Keratinocyte (primary cell): ENCODE data around the gene BRD8.

Source experiments
- CTCF ChIP-seq, 3 experiments: IDR thresholded peaks in 1 of 3; conservative IDR thresholded peaks in 1 of 3; optimal IDR thresholded peaks in 1 of 3; 2 replicates in 2 of 3; 3 replicates in 1 of 3; pipeline versions ENCODE3 to v1.5.1; 2011; ENCODE audit warnings: low read length in 3 of 3, mild to moderate bottlenecking in 3 of 3, moderate library complexity in 2 of 3, control low read depth in 1 of 3, inconsistent platforms in 1 of 3; ENCODE audit not compliant: insufficient read depth in 2 of 3; ENCODE audit errors: extremely low read depth in 1 of 3
- EZH2 ChIP-seq: IDR thresholded peaks from one replicate; pipeline ENCODE4 v1.6.1; 2012; ENCODE audit warnings: inconsistent platforms, mild to moderate bottlenecking, low read length, moderate library complexity

DNA sequence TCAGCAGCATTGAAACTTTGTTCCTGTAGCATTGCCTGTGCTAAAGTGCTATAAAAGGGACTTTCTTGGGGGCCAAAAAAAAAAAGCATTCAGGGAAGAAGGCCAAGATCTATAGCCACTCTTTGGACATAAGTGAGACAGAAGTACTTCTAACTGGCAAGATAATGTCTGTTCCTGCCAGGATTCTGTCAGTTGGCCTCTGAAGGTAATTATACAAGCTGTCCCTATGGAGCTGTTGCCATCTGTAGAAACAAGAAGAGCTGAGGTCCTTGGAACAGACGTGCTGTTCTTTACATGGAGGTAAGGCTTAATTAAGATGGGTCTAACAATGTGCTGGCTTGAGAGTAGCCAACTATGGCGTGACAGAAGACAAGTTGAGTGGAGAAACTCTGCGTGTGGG, 10.2 kb upstream of the BRD8 start:
- TF ChIP-seq CTCF (optimal IDR thresholded peaks at IDR 0.05 in 1 of 3, IDR thresholded peaks at IDR 0.05 in 1 of 3, conservative IDR thresholded peaks at IDR 0.05 in 1 of 3; ENCODE audit: extremely low read depth in 1 of 3, insufficient read depth in 2 of 3, low read length in 3 of 3) (no peak), EZH2 (no peak)
